ENCODE measurements around the gene ZFR. TPM values are rescaled to one million over a fixed set of nuclear protein-coding genes. Genes with fewer than 3 reads are reported as not detected.

ZFR gene
- total RNA-seq, 1 experiment from 2014 or later: 72.7 TPM

DNA sequence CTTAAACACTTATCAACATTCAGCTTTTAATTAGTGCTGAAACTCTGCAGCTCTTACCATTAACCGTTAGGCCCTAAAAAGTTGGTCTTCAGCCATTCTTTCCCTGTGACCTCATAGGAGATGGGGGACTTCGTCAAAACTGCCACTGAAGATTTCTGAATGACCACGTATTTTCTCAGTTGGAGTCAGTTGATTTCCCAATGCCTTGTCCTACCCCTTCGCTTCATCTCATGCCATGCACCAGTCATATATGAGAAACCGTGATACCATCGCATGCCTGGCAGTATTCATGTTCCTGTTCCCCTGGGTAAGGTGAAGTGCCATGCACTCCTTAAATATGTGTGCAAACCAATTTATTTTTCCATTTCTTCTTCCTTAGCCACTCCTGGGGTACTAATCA, 10.8 kb upstream of the ZFR start:
- no peak overlapping the region for H3K27ac ChIP-seq (ENCODE audit: low read length)
- ATAC-seq: no peak
- in situ Hi-C loops (cut with HindIII; ENCODE audit: low pct_unique_long_range_greater_than_20kb, low sequenced_read_pairs): no loop called here

GRCh38 chr5:32454821-32455220, 10.3 kb upstream of the ZFR start:
- peaks cover 6% of the 10 kb centered on the region; the same call in 1 of the 2 replicates for H3K27me3 ChIP-seq (ENCODE audit: control insufficient read depth, insufficient read depth, low read length)
- ChIA-PET CTCF (no interaction called here), POLR2A (no interaction called here)
- H3K27ac ChIP-seq (ENCODE audit: low read length): no peak overlapping the region
- no peaks in the 10 kb centered on the region for H3K4me1 ChIP-seq (ENCODE audit: control insufficient read depth, insufficient read depth, low read length)
- BruUV-seq (replicated peaks): no TSS peak
- DNase-seq (ENCODE audit: low read depth, low spot score): no peak
- TF ChIP-seq POLR2AphosphoS5 (IDR thresholded peaks at IDR 0.05; ENCODE audit: low read depth, low read length) (no peak), SIN3A (IDR thresholded peaks at IDR 0.05; ENCODE audit: borderline replicate concordance, insufficient read depth, low read depth, low read length) (no peak), REST (IDR thresholded peaks at IDR 0.05; ENCODE audit: insufficient read depth in 1 of 2, low read depth in 2 of 2, low read length in 1 of 2) (no peak), TCF7L2 (IDR thresholded peaks at IDR 0.05; ENCODE audit: low read depth, low read length) (no peak), CTCF (IDR thresholded peaks at IDR 0.05) (no peak)
- ATAC-seq: no peak
- intact Hi-C loops (cut with micrococcal nuclease; ENCODE audit: unreplicated experiment): no loop called here
- no peaks in the 10 kb centered on the region for H3K9me3 ChIP-seq (ENCODE audit: control insufficient read depth, insufficient read depth, low read depth, low read length)
- in situ Hi-C loops (cut with HindIII; ENCODE audit: low pct_unique_long_range_greater_than_20kb, low sequenced_read_pairs): no loop called here
- H3K4me3 ChIP-seq (ENCODE audit: low read depth in 2 of 2, low read length in 2 of 2): no peak overlapping the region
- no peaks in the 10 kb centered on the region for H3K36me3 ChIP-seq (ENCODE audit: control insufficient read depth, insufficient read depth, low read length)

More for the DNA sequence above, 10.8 kb upstream of the ZFR start:
- Histone ChIP-seq H3K4me3 (ENCODE audit: low read depth in 2 of 2, low read length in 2 of 2) (no peak overlapping the region), H3K4me1 (ENCODE audit: control insufficient read depth, insufficient read depth, low read length) (no peaks in the 10 kb centered on the region), H3K27me3 (ENCODE audit: control insufficient read depth, insufficient read depth, low read length) (peaks cover 6% of the 10 kb centered on the region; the same call in 1 of the 2 replicates), H3K9me3 (ENCODE audit: control insufficient read depth, insufficient read depth, low read depth, low read length) (no peaks in the 10 kb centered on the region), H3K36me3 (ENCODE audit: control insufficient read depth, insufficient read depth, low read length) (no peaks in the 10 kb centered on the region)
- ChIA-PET CTCF (interaction anchor here (0.6 kb wide), 1 partner anchor 191 kb away, joined by 4 read pairs; no protein-coding TSS in a partner anchor), POLR2A (no interaction called here)
- DNase-seq (ENCODE audit: low read depth, low spot score): no peak
- intact Hi-C loops (cut with micrococcal nuclease; ENCODE audit: unreplicated experiment): no loop called here
- TF ChIP-seq CTCF (IDR thresholded peaks at IDR 0.05) (no peak), REST (IDR thresholded peaks at IDR 0.05; ENCODE audit: insufficient read depth in 1 of 2, low read depth in 2 of 2, low read length in 1 of 2) (no peak), POLR2AphosphoS5 (IDR thresholded peaks at IDR 0.05; ENCODE audit: low read depth, low read length) (no peak), TCF7L2 (IDR thresholded peaks at IDR 0.05; ENCODE audit: low read depth, low read length) (no peak), SIN3A (IDR thresholded peaks at IDR 0.05; ENCODE audit: borderline replicate concordance, insufficient read depth, low read depth, low read length) (no peak)
- no TSS peak for BruUV-seq (replicated peaks)

Data from Panc1 (cell line).